Lower lobe of right lung (tissue), 2 donors: ENCODE measurements around the gene AKR1B15. TPM values are rescaled to one million over a fixed set of nuclear protein-coding genes. Genes with fewer than 3 reads are reported as not detected.
"Not testable (repeated sequence)": the region's sequence is repeated elsewhere in the genome, so short reads cannot be mapped to it uniquely, and the experiment has no call there.

ENCODE experiments used
- ATAC-seq, 2 donors: fragments of 200-7000 bp; cut with Tn5 transposase; one replicate each; pipeline ENCODE4 v1.9.1; 2020 to 2022; ENCODE audit warnings: mild to moderate bottlenecking in 2 of 2, moderate library complexity in 2 of 2
- DNase-seq: peaks from one replicate; pipeline ENCODE4 v3.0.0-alpha.2; 2020
- H3K27ac ChIP-seq: fragments of 200-600 bp; one replicate; pipeline ENCODE4 v1.8.0; 2022
- H3K27me3 ChIP-seq: fragments of 200-600 bp; one replicate; pipeline ENCODE4 v1.8.0; 2022; ENCODE audit warnings: low read depth
- H3K36me3 ChIP-seq: fragments of 200-600 bp; one replicate; pipeline ENCODE4 v1.8.0; 2022; ENCODE audit warnings: mild to moderate bottlenecking
- H3K4me1 ChIP-seq: fragments of 200-600 bp; one replicate; pipeline ENCODE4 v1.8.0; 2022
- H3K4me3 ChIP-seq: fragments of 200-600 bp; one replicate; pipeline ENCODE4 v1.8.0; 2022; ENCODE audit warnings: mild to moderate bottlenecking
- H3K9me3 ChIP-seq: fragments of 200-600 bp; one replicate; pipeline ENCODE4 v1.8.0; 2022
- CTCF ChIP-seq: fragments of 200-600 bp; IDR thresholded peaks from one replicate; pipeline ENCODE4 v1.8.0; 2022; ENCODE audit warnings: antibody characterized with exemption, mild to moderate bottlenecking
- intact Hi-C: fragments of 100-400 bp; cut with DNase I; formaldehyde crosslinking; loops from one replicate; pipeline ENCODE4 v1.11.0; 2022
- total RNA-seq: library from RNA; stranded (reverse); fragmentation: NEBNext Ultra II Directional; extraction: Animal tissue kit (Norgen Biotek cat#: 25700); gene quantifications from one replicate; pipeline ENCODE4 v1.2.1, GENCODE V29; 2021
- donor health status: DM: no; HTN: yes; CAD: no; lungs with severe emphysema.

AKR1B15 gene
- total RNA-seq, 1 donor from 2014 or later, result not detected

- no peak for TF ChIP-seq CTCF
- intact Hi-C loops, result no loop called here
- ATAC-seq, result no peak
Measured at GRCh38 chr7:134533288-134533771, 15.6 kb upstream of the AKR1B15 start.

GRCh38 chr7:134534633-134535032 lies 14.3 kb upstream of the AKR1B15 start:
- intact Hi-C loops, result no loop called here
- DNase-seq, result no peak
- no peak for ATAC-seq

More at GRCh38 chr7:134533288-134533771, 15.6 kb upstream of the AKR1B15 start:
- H3K4me3 ChIP-seq, result no peak overlapping the region
- no peak for DNase-seq
- H3K27ac ChIP-seq, result no peak overlapping the region
- no peaks in the 10 kb centered on the region for H3K9me3 ChIP-seq
- H3K4me1 ChIP-seq, result no peaks in the 10 kb centered on the region
- H3K36me3 ChIP-seq, result no peaks in the 10 kb centered on the region
- no peaks in the 10 kb centered on the region for H3K27me3 ChIP-seq

GRCh38 chr7:134535272-134535918 lies 13.5 kb upstream of the AKR1B15 start:
- DNase-seq (no peak), ATAC-seq (no peak)
- no peaks in the 10 kb centered on the region for H3K27me3 ChIP-seq
- H3K4me1 ChIP-seq, result no peaks in the 10 kb centered on the region
- no peak for TF ChIP-seq CTCF
- no peak overlapping the region for H3K27ac ChIP-seq
- no peak overlapping the region for H3K4me3 ChIP-seq
- intact Hi-C loops, result no loop called here
- no peaks in the 10 kb centered on the region for H3K9me3 ChIP-seq
- H3K36me3 ChIP-seq, result no peaks in the 10 kb centered on the region

More at GRCh38 chr7:134534633-134535032, 14.3 kb upstream of the AKR1B15 start:
- no peak for TF ChIP-seq CTCF
- H3K36me3 ChIP-seq, result no peaks in the 10 kb centered on the region
- no peak overlapping the region for H3K4me3 ChIP-seq
- no peaks in the 10 kb centered on the region for H3K27me3 ChIP-seq
- no peaks in the 10 kb centered on the region for H3K4me1 ChIP-seq
- no peak overlapping the region for H3K27ac ChIP-seq
- no peaks in the 10 kb centered on the region for H3K9me3 ChIP-seq

GRCh38 chr7:134535919-134536299 lies 13.0 kb upstream of the AKR1B15 start:
- TF ChIP-seq CTCF, result no peak
- Histone ChIP-seq H3K27me3 (no peaks in the 10 kb centered on the region), H3K36me3 (no peaks in the 10 kb centered on the region), H3K27ac (no peak overlapping the region), H3K4me1 (no peaks in the 10 kb centered on the region), H3K9me3 (no peaks in the 10 kb centered on the region), H3K4me3 (no peak overlapping the region)
- intact Hi-C loops, result no loop called here
- DNase-seq, result no peak
- ATAC-seq, result no peak

GRCh38 chr7:134536558-134536957 lies 12.4 kb upstream of the AKR1B15 start:
- H3K27ac ChIP-seq, intact Hi-C loops, H3K36me3 ChIP-seq, H3K4me3 ChIP-seq, ATAC-seq, H3K9me3 ChIP-seq, DNase-seq, H3K27me3 ChIP-seq, H3K4me1 ChIP-seq: not testable (repeated sequence)

- DNase-seq, H3K4me3 ChIP-seq, intact Hi-C loops, H3K4me1 ChIP-seq, H3K27me3 ChIP-seq, H3K27ac ChIP-seq, H3K9me3 ChIP-seq, ATAC-seq, H3K36me3 ChIP-seq: not testable (repeated sequence)
Measured at GRCh38 chr7:134537273-134537781, 11.6 kb upstream of the AKR1B15 start.
